SK-N-SH (cell line): ENCODE results near the gene FJX1.
A peak's percentile ranks its signal among the peaks of the same experiment; 100 is the strongest.

ENCODE experiments used
- CHD2 ChIP-seq: fragments of 150-350 bp; IDR thresholded peaks from 2 replicates; pipeline ENCODE4 v1.6.1; 2018; ENCODE audit warnings: low read length; ENCODE audit not compliant: partially characterized antibody
- ELF1 ChIP-seq: IDR thresholded peaks from 2 replicates; pipeline ENCODE4 v1.4.0; 2012
- EP300 ChIP-seq, 2 experiments: IDR thresholded peaks; 2 replicates each; pipeline versions ENCODE4 v1.4.0 to v1.6.1; 2012; ENCODE audit warnings: borderline replicate concordance in 1 of 2, low read depth in 1 of 2, low read length in 1 of 2
- EZH2phosphoT487 ChIP-seq: fragments of 200-600 bp; sonication (generic); IDR thresholded peaks from 2 replicates; pipeline ENCODE4 v1.6.1; 2017; ENCODE audit warnings: low read depth, mixed run types, mild to moderate bottlenecking, antibody characterized with exemption, moderate library complexity, borderline replicate concordance
- FOXM1 ChIP-seq: IDR thresholded peaks from 2 replicates; pipeline ENCODE4 v1.4.0; 2012; ENCODE audit warnings: low read depth, mild to moderate bottlenecking
- MXI1 ChIP-seq: IDR thresholded peaks from 2 replicates; pipeline ENCODE4 v1.6.1; 2012; ENCODE audit warnings: mild to moderate bottlenecking, low read depth, low read length, improper control_type of control experiment
- NFIC ChIP-seq: IDR thresholded peaks from 2 replicates; pipeline ENCODE4 v1.4.0; 2012; ENCODE audit warnings: borderline replicate concordance
- POLR2AphosphoS5 ChIP-seq: IDR thresholded peaks from 2 replicates; pipeline ENCODE4 v1.6.1; 2012; ENCODE audit warnings: low read depth, low read length
- REST ChIP-seq: IDR thresholded peaks from 2 replicates; pipeline ENCODE4 v1.6.1; 2012; ENCODE audit warnings: mild to moderate bottlenecking, low read depth, low read length, moderate library complexity
- RXRA ChIP-seq: IDR thresholded peaks from 2 replicates; pipeline ENCODE4 v1.4.0; 2012; ENCODE audit warnings: low read depth, mild to moderate bottlenecking, borderline replicate concordance
- SIN3A ChIP-seq: IDR thresholded peaks from 2 replicates; pipeline ENCODE4 v1.6.1; 2012; ENCODE audit warnings: low read depth, mild to moderate bottlenecking, low read length, moderate library complexity, borderline replicate concordance
- SMC3 ChIP-seq: IDR thresholded peaks from 2 replicates; pipeline ENCODE4 v1.6.1; 2012; ENCODE audit warnings: low read depth, low read length, improper control_type of control experiment
- TF ChIP-seq, protein P1 (sequence below): fragments of 200-600 bp; sonication (generic); IDR thresholded peaks from 2 replicates; pipeline ENCODE4 v1.6.1; 2017; ENCODE audit warnings: antibody characterized with exemption, mild to moderate bottlenecking, moderate library complexity

- TF ChIP-seq, protein P1, sequence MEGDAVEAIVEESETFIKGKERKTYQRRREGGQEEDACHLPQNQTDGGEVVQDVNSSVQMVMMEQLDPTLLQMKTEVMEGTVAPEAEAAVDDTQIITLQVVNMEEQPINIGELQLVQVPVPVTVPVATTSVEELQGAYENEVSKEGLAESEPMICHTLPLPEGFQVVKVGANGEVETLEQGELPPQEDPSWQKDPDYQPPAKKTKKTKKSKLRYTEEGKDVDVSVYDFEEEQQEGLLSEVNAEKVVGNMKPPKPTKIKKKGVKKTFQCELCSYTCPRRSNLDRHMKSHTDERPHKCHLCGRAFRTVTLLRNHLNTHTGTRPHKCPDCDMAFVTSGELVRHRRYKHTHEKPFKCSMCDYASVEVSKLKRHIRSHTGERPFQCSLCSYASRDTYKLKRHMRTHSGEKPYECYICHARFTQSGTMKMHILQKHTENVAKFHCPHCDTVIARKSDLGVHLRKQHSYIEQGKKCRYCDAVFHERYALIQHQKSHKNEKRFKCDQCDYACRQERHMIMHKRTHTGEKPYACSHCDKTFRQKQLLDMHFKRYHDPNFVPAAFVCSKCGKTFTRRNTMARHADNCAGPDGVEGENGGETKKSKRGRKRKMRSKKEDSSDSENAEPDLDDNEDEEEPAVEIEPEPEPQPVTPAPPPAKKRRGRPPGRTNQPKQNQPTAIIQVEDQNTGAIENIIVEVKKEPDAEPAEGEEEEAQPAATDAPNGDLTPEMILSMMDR, result peak; percentile 86
- TF ChIP-seq CHD2 (no peak), NFIC (no peak), MXI1 (no peak), RXRA (no peak), REST (no peak), SMC3 (peak; percentile 70), SIN3A (no peak), EZH2phosphoT487 (no peak), EP300 (IDR thresholded peaks at IDR 0.05; ENCODE audit: borderline replicate concordance in 1 of 2, low read depth in 1 of 2, low read length in 1 of 2) (no peak), POLR2AphosphoS5 (no peak), FOXM1 (no peak), ELF1 (no peak)
Observed at GRCh38 chr11:35615921-35616900, 2.0 kb upstream of the FJX1 start.
